Glomerular endothelial cell (primary cell): ENCODE measurements around the gene MED4. TPM values are rescaled to one million over a fixed set of nuclear protein-coding genes. Genes with fewer than 3 reads are reported as not detected.

Experiments used
- DNase-seq: peaks from one replicate; pipeline ENCODE4 v3.0.0-alpha.2; 2011; ENCODE audit warnings: low read depth, low spot score; ENCODE audit errors: extremely low read depth
- total RNA-seq: library from RNA; depleted of rRNA; stranded (reverse); fragments of >200 nt; gene quantifications from 2 replicates; pipeline ENCODE4 v1.2.3, GENCODE V29; 2015

MED4 gene
- total RNA-seq, result 22.9 and 26.3 TPM in 2 replicates

GRCh38 chr13:48094781-48095502 lies at the start of gene MED4:
MED4 (minus strand) TSS chr13:48095104; CDS start chr13:48095078, 26 bp downstream.
- DNase-seq, result peak; percentile 64

GRCh38 chr13:48144413-48145035 lies 49.6 kb upstream of the MED4 start:
- DNase-seq, result peak; percentile 60

GRCh38 chr13:48142436-48142835 lies 47.5 kb upstream of the MED4 start:
- no peak for DNase-seq

GRCh38 chr13:48138270-48138669 lies 43.4 kb upstream of the MED4 start:
- DNase-seq, result no peak

- no peak for DNase-seq
Observed at GRCh38 chr13:48132961-48133360, 38.1 kb upstream of the MED4 start.

- DNase-seq, result no peak
Observed at GRCh38 chr13:48131533-48131932, 36.6 kb upstream of the MED4 start.

- no peak for DNase-seq
Observed at GRCh38 chr13:48126944-48127830, 32.3 kb upstream of the MED4 start.

- peak; percentile 78 for DNase-seq
Observed at GRCh38 chr13:48125794-48126228, 30.9 kb upstream of the MED4 start.

GRCh38 chr13:48123812-48124211 lies 28.9 kb upstream of the MED4 start:
- no peak for DNase-seq

GRCh38 chr13:48121733-48122132 lies 26.8 kb upstream of the MED4 start:
- DNase-seq, result no peak

- no peak for DNase-seq
Observed at GRCh38 chr13:48120241-48120640, 25.3 kb upstream of the MED4 start.

GRCh38 chr13:48118030-48118429 lies 23.1 kb upstream of the MED4 start:
- DNase-seq, result no peak

GRCh38 chr13:48116808-48117207 lies 21.9 kb upstream of the MED4 start:
- DNase-seq, result no peak

GRCh38 chr13:48113756-48114130 lies 18.8 kb upstream of the MED4 start:
- no peak for DNase-seq

- DNase-seq, result no peak
Observed at GRCh38 chr13:48112896-48113755, 18.2 kb upstream of the MED4 start.

GRCh38 chr13:48110931-48111721 lies 16.2 kb upstream of the MED4 start:
- DNase-seq, result no peak

GRCh38 chr13:48110132-48110868 lies 15.4 kb upstream of the MED4 start:
- peak; percentile 65 for DNase-seq

GRCh38 chr13:48108106-48108505 lies 13.2 kb upstream of the MED4 start:
- DNase-seq, result no peak

GRCh38 chr13:48097793-48098192 lies 2.9 kb upstream of the MED4 start:
- DNase-seq, result no peak
